ENCODE data around the gene PAIP1.
"Not testable (repeated sequence)": the region's sequence is repeated elsewhere in the genome, so short reads cannot be mapped to it uniquely, and the experiment has no call there.

Gene PAIP1

DNA sequence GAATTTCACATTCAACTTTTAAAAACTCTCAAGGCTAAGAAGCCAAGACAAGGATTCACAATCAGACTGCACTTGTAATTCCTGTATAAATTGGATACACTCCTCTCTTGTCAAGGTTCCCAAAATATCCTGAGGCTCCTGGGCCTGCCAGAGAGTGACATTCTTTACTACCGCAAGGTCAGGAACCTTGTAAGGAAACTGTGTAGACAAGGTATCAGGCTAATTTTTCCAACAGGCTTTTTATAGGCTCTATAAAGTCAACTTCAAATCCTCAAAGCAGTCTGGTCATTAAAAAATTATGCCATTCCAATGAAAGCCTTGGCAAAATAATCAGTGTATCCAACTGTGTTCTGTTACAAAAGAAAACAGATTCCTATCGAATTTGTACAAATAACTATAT is 15.5 kb upstream of the PAIP1 start:
- Histone ChIP-seq H3K4me2 (no peak overlapping the region), H3K4me3 (no peak overlapping the region), H3K36me3 (peaks cover 37% of the 10 kb centered on the region), H3K9ac (no peak overlapping the region), H3K4me1 (no peaks in the 10 kb centered on the region), H3K27me3 (no peaks in the 10 kb centered on the region), H4K20me1 (no peaks in the 10 kb centered on the region), H3K9me3 (peaks cover 6% of the 10 kb centered on the region; the same call in 1 of the 2 replicates), H3K27ac (no peak overlapping the region)
- TF ChIP-seq Cebpa-rat (IDR thresholded peaks at IDR 0.05): no peak

GRCh38 chr5:43571237-43571636 is 14.4 kb upstream of the PAIP1 start:
- Histone ChIP-seq H3K27ac (no peak overlapping the region), H3K9ac (no peak overlapping the region), H3K4me3 (no peak overlapping the region), H3K4me2 (no peak overlapping the region), H3K27me3 (no peaks in the 10 kb centered on the region), H4K20me1 (no peaks in the 10 kb centered on the region), H3K4me1 (no peaks in the 10 kb centered on the region), H3K9me3 (no peaks in the 10 kb centered on the region), H3K36me3 (peaks cover 28% of the 10 kb centered on the region)
- no peak for TF ChIP-seq Cebpa-rat (IDR thresholded peaks at IDR 0.05)

- Histone ChIP-seq H4K20me1 (no peaks in the 10 kb centered on the region), H3K4me1 (no peaks in the 10 kb centered on the region), H3K4me3 (no peak overlapping the region), H3K4me2 (no peak overlapping the region), H3K36me3 (peaks cover 22% of the 10 kb centered on the region), H3K27me3 (no peaks in the 10 kb centered on the region), H3K27ac (no peak overlapping the region), H3K9ac (no peak overlapping the region), H3K9me3 (no peaks in the 10 kb centered on the region; the same call in 1 of the 2 replicates)
- TF ChIP-seq Cebpa-rat (IDR thresholded peaks at IDR 0.05): no peak
Observed at GRCh38 chr5:43570450-43571158, 13.7 kb upstream of the PAIP1 start.

GRCh38 chr5:43569236-43569746 is 12.4 kb upstream of the PAIP1 start:
- Histone ChIP-seq H3K27me3 (no peaks in the 10 kb centered on the region), H3K9ac (no peak overlapping the region), H3K4me2 (no peak overlapping the region), H3K27ac (no peak overlapping the region), H3K9me3 (no peaks in the 10 kb centered on the region; the same call in 1 of the 2 replicates), H3K4me1 (no peaks in the 10 kb centered on the region), H3K36me3 (peaks cover 10% of the 10 kb centered on the region; the same call in 1 of the 2 replicates), H3K4me3 (no peak overlapping the region), H4K20me1 (no peaks in the 10 kb centered on the region)
- TF ChIP-seq Cebpa-rat (IDR thresholded peaks at IDR 0.05): no peak

DNA sequence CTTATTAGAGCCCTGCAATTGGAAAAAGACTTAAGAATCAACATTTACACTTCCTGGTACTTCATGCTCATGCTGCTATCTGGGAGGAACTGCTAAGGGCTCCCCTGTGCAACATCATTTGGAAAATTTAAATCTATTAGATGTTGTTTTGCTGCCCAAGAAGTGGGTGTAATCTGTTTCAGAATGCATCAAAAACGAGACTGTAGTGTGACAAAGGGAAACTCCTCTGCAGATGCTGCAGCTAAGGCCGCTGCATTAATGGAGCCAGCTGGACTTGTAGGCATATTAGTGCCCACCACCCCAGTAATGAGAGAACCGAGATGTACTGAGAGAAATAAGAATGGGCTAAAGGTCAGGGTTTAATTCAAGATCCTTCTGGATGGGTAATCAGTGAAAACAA is 11.1 kb upstream of the PAIP1 start:
- TF ChIP-seq Cebpa-rat (IDR thresholded peaks at IDR 0.05): no peak

DNA sequence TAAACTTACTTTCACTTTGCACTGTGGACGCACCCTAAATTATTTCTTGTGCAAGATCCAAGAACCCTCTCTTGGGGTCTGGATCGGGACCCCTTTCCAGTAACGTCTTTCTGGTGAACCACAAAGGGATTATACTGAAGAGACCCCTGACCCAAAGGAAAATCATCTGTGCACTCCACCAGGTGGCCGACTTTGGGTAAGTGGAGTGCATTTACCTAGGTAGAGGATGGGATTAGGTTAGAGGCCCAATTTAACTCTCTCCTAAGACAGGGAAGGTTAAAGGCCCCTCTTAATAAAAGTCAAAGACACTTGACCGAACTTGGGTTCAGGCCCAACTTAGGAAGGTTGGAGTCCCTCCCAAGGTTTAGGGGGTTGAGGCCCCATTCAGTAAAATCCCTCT is 8.2 kb upstream of the PAIP1 start:
- no peak overlapping the region for H3K4me3 ChIP-seq
- H3K27me3 ChIP-seq: no peaks in the 10 kb centered on the region
- no peaks in the 10 kb centered on the region for H3K4me1 ChIP-seq
- no peak overlapping the region for H3K9ac ChIP-seq
- H3K36me3 ChIP-seq: 0 out of 2 replicates have a peak, but pooled peaks cover 3% of the 10 kb centered on the region
- no peak overlapping the region for H3K4me2 ChIP-seq
- H4K20me1 ChIP-seq: no peaks in the 10 kb centered on the region
- no peak overlapping the region for H3K27ac ChIP-seq
- TF ChIP-seq Cebpa-rat (IDR thresholded peaks at IDR 0.05): no peak
- no peaks in the 10 kb centered on the region; the same call in 1 of the 2 replicates for H3K9me3 ChIP-seq

More for the DNA sequence above, 11.1 kb upstream of the PAIP1 start:
- Histone ChIP-seq H3K9ac (no peak overlapping the region), H3K27me3 (no peaks in the 10 kb centered on the region), H3K9me3 (no peaks in the 10 kb centered on the region; the same call in 1 of the 2 replicates), H3K36me3 (peaks cover 10% of the 10 kb centered on the region; the same call in 1 of the 2 replicates), H3K27ac (no peak overlapping the region), H4K20me1 (no peaks in the 10 kb centered on the region), H3K4me3 (no peak overlapping the region), H3K4me1 (no peaks in the 10 kb centered on the region), H3K4me2 (no peak overlapping the region)

DNA sequence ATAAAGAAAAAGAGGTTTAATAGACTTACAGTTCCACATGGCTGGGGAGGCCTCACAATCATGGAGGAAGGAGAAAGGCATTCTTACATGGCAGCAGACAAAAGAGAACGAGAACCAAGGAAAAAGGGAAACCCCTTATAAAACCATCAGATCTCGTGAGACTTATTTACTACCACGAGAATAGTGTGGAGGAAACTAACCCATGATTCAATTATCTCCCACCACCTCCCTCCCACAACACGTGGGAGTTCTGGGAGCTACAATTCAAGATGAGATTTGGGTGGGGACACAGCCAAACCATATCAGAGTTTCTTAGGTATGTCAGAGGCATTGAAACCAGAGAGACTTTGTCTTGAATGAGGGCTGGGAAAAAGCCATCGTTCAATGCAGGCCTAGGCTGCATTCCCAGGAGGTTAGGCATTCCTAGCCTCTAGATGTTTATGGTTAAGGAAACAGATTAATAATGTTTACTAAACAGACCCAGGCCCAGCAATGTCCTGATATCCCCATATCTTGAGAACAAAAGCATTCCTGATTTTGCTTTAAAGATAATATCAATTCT is 7.5 kb upstream of the PAIP1 start:
- Histone ChIP-seq H3K36me3 (no peaks in the 10 kb centered on the region), H3K27ac (no peak overlapping the region), H3K9ac (no peak overlapping the region), H4K20me1 (no peaks in the 10 kb centered on the region), H3K9me3 (no peaks in the 10 kb centered on the region; the same call in 1 of the 2 replicates), H3K4me2 (no peak overlapping the region), H3K4me1 (no peaks in the 10 kb centered on the region), H3K4me3 (no peak overlapping the region), H3K27me3 (no peaks in the 10 kb centered on the region)
- no peak for TF ChIP-seq Cebpa-rat (IDR thresholded peaks at IDR 0.05)

GRCh38 chr5:43563321-43563720 is 6.4 kb upstream of the PAIP1 start:
- no peak overlapping the region for H3K9ac ChIP-seq
- H3K27me3 ChIP-seq: no peaks in the 10 kb centered on the region
- no peak overlapping the region for H3K27ac ChIP-seq
- no peak overlapping the region for H3K4me2 ChIP-seq
- H3K4me1 ChIP-seq: no peaks in the 10 kb centered on the region
- no peak for TF ChIP-seq Cebpa-rat (IDR thresholded peaks at IDR 0.05)
- no peaks in the 10 kb centered on the region for H3K36me3 ChIP-seq
- H3K4me3 ChIP-seq: no peak overlapping the region
- H3K9me3 ChIP-seq: no peaks in the 10 kb centered on the region; the same call in 1 of the 2 replicates
- no peaks in the 10 kb centered on the region for H4K20me1 ChIP-seq

GRCh38 chr5:43561356-43561755 is 4.5 kb upstream of the PAIP1 start:
- no peak overlapping the region for H3K27ac ChIP-seq
- no peaks in the 10 kb centered on the region for H3K27me3 ChIP-seq
- no peaks in the 10 kb centered on the region for H4K20me1 ChIP-seq
- H3K4me2 ChIP-seq: no peak overlapping the region
- no peak for TF ChIP-seq Cebpa-rat (IDR thresholded peaks at IDR 0.05)
- H3K36me3 ChIP-seq: no peaks in the 10 kb centered on the region
- H3K9me3 ChIP-seq: no peaks in the 10 kb centered on the region; the same call in 1 of the 2 replicates
- no peak overlapping the region for H3K9ac ChIP-seq
- no peak overlapping the region for H3K4me3 ChIP-seq
- peaks cover 5% of the 10 kb centered on the region; the same call in 1 of the 2 replicates for H3K4me1 ChIP-seq

DNA sequence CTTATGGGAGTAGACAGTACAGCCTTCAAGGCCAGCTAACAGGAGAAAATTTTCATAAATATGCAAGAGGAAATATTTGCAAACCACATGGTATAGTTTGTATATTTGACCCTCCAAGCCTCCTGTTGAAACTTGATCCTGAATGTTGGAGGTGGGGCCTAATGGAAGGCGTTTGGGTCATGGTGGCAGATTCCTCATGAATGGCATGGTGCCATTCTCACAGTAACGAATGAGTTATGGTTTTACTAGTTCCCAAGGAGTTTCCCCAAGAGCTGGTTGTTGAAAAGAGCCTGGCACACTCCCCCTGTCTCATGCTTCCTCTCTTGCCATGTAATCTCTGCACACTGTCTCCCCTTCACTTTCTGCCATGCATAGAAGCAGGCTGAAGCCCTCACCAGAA is 3.3 kb upstream of the PAIP1 start:
- Histone ChIP-seq H3K4me2 (no peak overlapping the region), H3K9ac (no peak overlapping the region), H3K9me3 (no peaks in the 10 kb centered on the region), H4K20me1 (peaks cover 5% of the 10 kb centered on the region), H3K4me3 (no peak overlapping the region), H3K27me3 (no peaks in the 10 kb centered on the region), H3K27ac (no peak overlapping the region), H3K36me3 (peaks cover under 1% of the 10 kb centered on the region; the same call in 1 of the 2 replicates), H3K4me1 (peaks cover 10% of the 10 kb centered on the region)
- no peak for TF ChIP-seq Cebpa-rat (IDR thresholded peaks at IDR 0.05)

GRCh38 chr5:43556607-43556856 is 345 bp downstream of the PAIP1 start:
- peak overlapping the region; percentile 88 for H3K4me3 ChIP-seq
- peak overlapping the region; percentile 73; the same call in 1 of the 2 replicates for H3K4me2 ChIP-seq
- H3K9me3 ChIP-seq, H3K27me3 ChIP-seq: not testable (repeated sequence)
- peaks cover 42% of the 10 kb centered on the region for H3K4me1 ChIP-seq
- H3K27ac ChIP-seq: peak overlapping the region; percentile 99
- peaks cover 37% of the 10 kb centered on the region for H3K36me3 ChIP-seq
- H3K9ac ChIP-seq: peak overlapping the region; percentile 99
- peaks cover 41% of the 10 kb centered on the region for H4K20me1 ChIP-seq
